GM10847 (cell line): ENCODE results near the gene PCSK5.

Experiments used
- POLR2A ChIP-seq: IDR thresholded peaks from 2 replicates; pipeline ENCODE4 v1.6.1; 2011; ENCODE audit not compliant: insufficient read length; ENCODE audit errors: extremely low read depth

The PCSK5 gene

DNA sequence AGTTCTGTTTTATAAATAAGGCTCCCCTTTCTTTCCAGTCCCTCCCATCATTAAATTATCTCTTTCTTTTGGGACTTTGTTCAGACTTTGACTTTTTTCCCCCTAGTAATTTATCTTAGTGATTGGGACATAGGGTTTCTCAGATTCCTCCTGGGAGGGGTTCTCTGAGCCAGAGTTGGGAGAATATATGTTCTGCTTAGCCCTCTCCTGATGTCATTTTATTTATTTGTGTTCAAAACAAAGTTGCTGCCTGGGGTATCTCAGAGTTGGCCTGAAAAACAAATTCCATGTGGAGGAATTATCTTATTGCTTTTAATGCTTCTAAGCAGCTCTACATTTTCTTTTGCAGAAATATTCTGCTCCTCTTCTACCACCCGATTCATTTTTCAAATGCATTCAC, 211.0 kb downstream of the PCSK5 start:
- no peak for TF ChIP-seq POLR2A

GRCh38 chr9:76101947-76102346, 211.5 kb downstream of the PCSK5 start:
- TF ChIP-seq POLR2A: no peak

DNA sequence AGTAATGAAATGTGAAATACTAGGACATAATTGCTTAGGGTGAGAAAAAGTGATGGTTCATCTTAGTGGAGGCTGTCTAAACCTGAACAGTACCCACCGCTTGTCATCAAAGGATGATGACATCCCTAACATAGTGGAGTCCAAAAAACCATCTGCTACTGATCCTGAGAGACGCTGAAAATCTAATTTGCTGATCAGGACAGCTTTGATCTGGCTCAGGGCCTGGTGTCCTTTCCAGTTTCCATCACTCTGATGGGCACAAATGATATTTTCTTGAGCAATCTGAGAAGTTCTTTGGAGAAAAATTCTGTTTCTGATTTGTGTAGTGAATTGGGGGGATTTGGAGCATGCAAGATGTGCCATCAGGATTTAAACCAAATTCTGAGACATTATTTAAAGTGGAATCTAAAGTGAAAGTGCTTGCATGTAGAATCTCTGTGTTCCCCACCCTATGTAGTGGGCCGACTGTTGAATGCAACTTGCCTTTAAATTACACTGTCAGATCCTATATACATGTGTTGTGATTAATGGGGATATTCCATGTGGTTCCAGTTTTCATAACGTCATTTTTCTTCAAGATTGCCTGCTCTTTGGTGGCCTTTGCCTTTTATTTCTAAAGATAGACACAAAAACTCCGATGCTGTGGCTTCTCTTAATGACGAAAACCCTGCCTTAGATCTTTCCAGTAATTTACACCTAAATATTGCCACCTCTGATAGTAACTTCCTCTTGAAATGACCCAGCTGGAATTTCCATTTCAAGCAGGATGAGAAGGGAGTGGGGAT, 213.2 kb downstream of the PCSK5 start:
- no peak for TF ChIP-seq POLR2A

GRCh38 chr9:76107482-76107881, 217.0 kb downstream of the PCSK5 start:
- TF ChIP-seq POLR2A: no peak

DNA sequence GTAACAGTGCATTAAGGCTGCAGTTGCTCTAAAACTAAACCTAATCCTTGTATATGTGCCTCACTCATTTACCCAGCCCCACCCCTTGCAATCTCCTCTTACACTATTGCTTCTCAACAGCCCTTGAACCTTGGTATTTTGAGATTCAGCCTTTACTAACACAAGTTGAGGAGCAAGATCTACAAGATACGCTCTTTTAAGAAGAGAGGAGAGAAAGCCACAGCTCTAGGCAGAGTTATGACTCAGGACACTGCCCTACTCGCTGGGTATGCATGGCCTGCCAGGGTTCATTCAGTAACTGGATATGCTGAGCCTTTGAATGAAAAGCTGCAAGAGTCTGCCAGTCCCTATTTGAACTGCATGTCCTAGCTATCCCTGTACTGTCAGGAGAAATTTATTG, 219.5 kb downstream of the PCSK5 start:
- TF ChIP-seq POLR2A: no peak

DNA sequence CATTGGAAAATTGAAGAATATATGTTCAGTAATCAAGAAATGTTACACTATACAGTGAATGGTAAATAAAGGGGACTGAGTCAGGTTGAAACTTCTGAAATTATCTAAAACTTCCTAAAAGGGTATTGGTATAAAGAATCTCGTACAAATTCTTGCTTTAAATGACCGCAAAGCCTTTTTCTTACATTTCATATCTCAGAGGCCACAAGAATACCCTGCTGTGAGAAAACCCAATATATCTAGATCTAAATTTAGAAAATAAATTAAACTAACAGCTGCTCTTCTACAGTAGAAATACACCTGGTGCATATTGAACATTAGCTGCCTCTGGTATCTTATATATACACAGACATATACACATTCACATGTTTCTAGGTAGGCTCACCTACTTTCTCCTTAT, 221.7 kb downstream of the PCSK5 start:
- no peak for TF ChIP-seq POLR2A

DNA sequence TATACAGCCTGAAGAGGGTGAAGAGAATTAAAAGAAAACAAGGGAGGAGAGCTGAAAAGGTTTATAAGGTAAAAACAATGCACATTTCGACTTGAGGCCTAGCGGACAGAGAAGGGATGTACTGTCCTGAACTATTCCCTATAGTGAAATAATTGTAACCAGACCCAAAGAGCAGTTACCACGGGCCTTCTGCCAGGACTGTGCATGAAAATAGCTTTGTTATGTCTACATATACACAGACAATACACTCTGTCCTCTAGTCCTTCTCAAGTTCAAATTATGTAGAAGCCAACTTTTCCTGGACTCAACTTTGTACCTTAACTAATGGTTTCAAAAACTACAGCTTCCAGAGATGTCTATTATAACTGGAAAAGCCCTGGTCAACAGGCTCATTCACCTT, 223.7 kb downstream of the PCSK5 start:
- no peak for TF ChIP-seq POLR2A

GRCh38 chr9:76115396-76115795, 224.9 kb downstream of the PCSK5 start:
- no peak for TF ChIP-seq POLR2A

- TF ChIP-seq POLR2A: no peak
These were observed 225.6 kb downstream of the PCSK5 start for GRCh38 chr9:76115982-76116646.

DNA sequence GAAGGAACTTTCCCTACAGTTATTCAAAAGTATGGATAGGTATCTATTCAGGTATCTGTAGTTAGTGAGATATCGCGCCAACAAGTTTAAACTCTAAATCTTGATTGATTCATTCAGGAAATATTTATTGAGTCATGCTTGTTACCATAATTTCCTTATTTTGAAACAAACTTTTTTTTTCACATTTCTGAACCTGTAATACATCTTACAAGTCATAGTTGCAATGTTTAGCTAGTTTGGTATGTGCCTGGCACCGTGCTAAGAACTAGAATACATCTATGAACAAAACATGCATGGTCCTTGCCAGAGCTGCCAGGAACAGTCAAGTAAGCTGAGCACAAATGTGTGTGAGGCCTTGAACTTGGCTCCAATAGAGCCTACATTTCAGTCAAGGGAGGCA, 226.4 kb downstream of the PCSK5 start:
- TF ChIP-seq POLR2A: no peak

DNA sequence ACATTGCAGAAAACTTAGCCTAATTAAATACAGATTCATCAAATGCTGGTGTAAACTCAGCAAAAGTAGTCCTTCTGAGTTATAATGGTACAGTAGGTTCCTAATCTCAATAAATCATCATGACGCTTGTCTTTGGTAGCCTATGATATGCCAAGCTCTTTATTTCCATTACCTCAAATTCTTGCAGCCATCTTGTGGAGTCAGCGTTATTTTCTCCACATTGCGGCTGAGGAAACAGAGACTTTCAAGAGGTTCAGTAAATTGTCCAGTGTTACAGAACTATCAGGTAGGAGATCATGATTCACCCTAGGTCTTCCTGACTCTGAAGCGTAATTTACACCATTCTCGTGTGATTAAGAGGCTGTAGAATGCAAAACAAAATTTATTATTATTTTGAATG, 237.2 kb downstream of the PCSK5 start:
- no peak for TF ChIP-seq POLR2A

- no peak for TF ChIP-seq POLR2A
These were observed 245.4 kb downstream of the PCSK5 start for GRCh38 chr9:76135902-76136301.

GRCh38 chr9:76136986-76137385, 246.5 kb downstream of the PCSK5 start:
- TF ChIP-seq POLR2A: no peak

DNA sequence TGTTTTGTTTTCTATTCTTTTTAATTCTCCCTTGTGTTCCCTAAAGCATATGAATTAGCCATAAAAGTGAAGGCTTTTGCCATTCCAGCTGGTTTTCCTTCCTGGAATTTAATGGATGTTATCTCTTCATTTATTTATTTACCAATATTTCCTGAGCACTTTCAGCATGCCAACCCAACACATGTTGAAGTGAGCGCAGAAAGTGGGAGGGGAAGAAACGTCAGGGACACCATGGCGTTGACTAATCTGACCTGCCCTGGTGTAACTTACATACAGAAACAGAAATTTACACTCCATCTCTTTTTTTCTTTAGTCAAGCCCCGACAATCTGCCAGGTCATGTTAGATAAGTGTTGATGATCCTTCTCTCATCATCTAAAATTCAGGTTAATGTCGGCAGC, 247.5 kb downstream of the PCSK5 start:
- no peak for TF ChIP-seq POLR2A

DNA sequence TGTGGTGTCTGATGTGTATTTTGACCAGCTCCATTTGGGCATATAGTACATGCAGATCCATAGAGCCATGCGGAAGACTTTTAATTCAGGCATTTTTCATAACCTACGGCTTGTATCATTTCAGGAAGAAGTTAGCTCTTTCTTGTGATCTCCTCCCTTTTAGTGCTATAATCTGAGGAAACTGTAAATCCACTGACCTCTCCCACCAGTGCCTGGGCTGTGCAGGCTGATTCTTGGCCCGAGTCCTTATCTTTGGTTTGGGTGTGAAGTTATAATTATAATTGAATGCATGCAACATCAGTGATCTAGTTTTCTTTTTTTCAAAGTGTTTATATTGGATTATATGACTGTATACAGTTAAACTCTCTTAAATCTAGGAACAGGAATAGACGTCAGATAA, 247.9 kb downstream of the PCSK5 start:
- no peak for TF ChIP-seq POLR2A

DNA sequence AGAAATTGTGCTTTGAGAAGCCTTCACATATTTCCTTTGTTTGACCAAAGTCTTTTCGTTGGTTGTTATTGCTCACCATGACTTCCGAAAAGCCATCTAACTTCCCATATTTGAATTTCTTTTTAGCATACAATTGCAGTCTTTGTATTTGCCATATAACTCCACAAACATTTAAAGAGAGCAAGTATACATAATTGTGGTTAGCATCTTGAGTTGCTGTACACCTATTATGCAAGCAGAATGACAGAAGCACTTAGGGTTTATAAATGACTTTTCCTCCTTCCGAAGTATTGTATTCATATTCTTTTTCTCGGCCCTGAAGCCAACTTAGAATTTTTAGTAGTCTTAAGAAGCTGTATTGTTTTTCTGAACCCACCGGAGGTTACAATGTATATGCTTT, 253.4 kb downstream of the PCSK5 start:
- TF ChIP-seq POLR2A: no peak

DNA sequence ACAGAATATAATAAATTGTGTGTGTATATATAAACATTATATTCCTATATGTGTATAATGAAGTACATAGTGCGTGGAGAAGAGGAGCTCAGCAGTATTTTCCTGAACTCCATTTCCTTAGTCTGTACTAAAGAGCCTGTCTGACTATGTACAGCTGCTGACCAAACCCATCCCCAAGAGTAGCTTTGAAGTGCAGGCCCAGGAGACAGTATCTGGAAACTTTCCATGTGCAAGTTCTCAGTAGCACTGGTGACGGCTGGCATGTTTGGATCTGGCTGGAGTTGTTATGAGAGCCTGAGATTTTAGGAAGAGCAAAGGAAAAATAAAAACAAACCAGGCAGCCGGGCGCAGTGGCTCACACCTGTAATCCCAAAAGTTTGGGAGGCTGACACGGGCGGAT, 259.5 kb downstream of the PCSK5 start:
- no peak for TF ChIP-seq POLR2A
